GM13977 (cell line): Measurements from ENCODE around the gene DOK7.

Experiments
- DNase-seq: peaks from one replicate; pipeline ENCODE4 v3.0.0; 2012; ENCODE audit warnings: low spot score
- in situ Hi-C: fragments of 300-500 bp; cut with MboI; formaldehyde crosslinking; loops from one replicate; pipeline ENCODE4 v1.12.0; 2022; ENCODE audit warnings: low sequenced_read_pairs, low pct_unique_long_range_greater_than_20kb, mixed read lengths, inconsistent platforms; ENCODE audit not compliant: unreplicated experiment
- TF ChIP-seq, protein P1 (sequence below): IDR thresholded peaks from 2 replicates; pipeline ENCODE4 v1.5.1; 2012; ENCODE audit warnings: mild to moderate bottlenecking, control low read depth; ENCODE audit not compliant: insufficient read depth; ENCODE audit errors: extremely low read depth, missing control alignments

The DOK7 gene

DNA sequence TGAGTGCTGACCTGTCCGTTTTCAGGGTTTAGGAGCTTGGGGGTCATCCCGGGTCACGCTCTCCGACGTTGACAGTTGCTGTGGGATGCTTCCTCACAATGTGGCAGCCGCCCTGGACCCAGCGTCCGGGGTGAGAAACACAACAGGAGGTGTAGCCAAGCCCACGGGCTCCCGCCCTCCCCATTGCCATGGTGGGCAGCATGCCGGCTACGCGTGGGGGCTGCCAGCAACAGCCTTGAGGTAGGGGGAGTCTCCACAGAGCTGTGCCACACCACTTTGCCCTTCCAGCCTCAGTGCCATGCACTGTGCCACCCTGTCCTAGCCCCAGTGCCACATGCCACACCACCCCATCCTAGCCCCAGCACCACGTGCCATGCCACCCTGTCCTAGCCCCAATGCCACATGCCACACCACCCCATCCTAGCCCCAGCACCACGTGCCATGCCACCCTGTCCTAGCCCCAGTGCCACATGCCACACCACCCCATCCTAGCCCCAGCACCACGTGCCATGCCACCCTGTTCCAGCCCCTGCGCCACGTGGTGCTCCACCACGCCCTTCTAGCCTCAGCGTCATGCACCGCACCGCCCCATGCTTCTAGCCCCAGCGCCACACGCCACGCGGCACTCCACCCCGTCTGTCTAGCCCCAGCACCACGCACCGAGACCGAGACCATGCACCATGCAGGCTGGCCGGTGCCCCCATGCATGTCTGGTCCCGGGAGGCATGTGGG lies 29.8 kb upstream of the DOK7 start:
- TF ChIP-seq, protein P1, sequence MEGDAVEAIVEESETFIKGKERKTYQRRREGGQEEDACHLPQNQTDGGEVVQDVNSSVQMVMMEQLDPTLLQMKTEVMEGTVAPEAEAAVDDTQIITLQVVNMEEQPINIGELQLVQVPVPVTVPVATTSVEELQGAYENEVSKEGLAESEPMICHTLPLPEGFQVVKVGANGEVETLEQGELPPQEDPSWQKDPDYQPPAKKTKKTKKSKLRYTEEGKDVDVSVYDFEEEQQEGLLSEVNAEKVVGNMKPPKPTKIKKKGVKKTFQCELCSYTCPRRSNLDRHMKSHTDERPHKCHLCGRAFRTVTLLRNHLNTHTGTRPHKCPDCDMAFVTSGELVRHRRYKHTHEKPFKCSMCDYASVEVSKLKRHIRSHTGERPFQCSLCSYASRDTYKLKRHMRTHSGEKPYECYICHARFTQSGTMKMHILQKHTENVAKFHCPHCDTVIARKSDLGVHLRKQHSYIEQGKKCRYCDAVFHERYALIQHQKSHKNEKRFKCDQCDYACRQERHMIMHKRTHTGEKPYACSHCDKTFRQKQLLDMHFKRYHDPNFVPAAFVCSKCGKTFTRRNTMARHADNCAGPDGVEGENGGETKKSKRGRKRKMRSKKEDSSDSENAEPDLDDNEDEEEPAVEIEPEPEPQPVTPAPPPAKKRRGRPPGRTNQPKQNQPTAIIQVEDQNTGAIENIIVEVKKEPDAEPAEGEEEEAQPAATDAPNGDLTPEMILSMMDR, result no peak
- no peak for DNase-seq
- in situ Hi-C loops, result no loop called here

DNA sequence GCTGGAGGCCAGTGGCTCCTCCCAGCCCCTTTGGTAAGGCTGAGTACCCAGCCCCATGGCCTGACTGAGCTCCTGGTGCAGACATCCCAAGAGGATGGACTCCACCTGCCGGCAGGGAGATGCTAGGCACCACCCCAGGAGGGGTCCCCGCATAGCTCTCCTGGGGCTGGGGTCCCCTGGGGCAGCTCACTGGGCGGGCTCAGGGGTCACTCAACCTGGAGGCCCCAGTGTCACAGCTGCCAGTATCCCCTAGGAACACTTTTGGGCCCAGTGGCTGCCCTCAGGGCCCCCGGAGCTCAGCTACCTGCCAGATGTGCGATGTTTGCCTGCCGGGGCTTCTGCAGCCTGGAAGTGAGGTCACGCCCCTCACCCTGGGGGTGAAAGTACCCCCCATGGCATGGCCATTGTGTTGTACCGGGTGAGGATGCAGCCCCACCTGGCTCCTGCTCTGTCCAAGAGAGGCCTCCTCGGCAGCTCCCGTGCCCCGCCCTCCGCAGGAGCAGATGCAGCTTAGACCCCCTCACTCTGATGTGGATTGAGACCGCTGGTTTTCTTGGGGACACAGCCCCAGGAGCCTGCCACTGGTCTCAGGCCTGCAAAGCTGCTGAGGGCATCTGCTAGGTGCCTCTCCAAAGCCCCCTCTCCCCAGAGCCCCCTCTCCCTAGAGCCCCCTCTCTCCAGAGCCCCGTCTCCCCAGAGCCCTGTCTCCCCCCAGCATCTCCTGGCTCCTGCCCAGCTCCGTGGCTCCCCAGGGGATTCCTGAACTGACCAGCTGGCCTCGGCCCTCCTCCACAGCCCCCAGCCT lies 28.0 kb upstream of the DOK7 start:
- TF ChIP-seq, protein P1, result peak; percentile 24
- in situ Hi-C loops, result no loop called here
- DNase-seq, result no peak

- in situ Hi-C loops, result no loop called here
- TF ChIP-seq, protein P1, result no peak
- DNase-seq, result no peak
Measured at GRCh38 chr4:3435686-3435956, 27.5 kb upstream of the DOK7 start.

DNA sequence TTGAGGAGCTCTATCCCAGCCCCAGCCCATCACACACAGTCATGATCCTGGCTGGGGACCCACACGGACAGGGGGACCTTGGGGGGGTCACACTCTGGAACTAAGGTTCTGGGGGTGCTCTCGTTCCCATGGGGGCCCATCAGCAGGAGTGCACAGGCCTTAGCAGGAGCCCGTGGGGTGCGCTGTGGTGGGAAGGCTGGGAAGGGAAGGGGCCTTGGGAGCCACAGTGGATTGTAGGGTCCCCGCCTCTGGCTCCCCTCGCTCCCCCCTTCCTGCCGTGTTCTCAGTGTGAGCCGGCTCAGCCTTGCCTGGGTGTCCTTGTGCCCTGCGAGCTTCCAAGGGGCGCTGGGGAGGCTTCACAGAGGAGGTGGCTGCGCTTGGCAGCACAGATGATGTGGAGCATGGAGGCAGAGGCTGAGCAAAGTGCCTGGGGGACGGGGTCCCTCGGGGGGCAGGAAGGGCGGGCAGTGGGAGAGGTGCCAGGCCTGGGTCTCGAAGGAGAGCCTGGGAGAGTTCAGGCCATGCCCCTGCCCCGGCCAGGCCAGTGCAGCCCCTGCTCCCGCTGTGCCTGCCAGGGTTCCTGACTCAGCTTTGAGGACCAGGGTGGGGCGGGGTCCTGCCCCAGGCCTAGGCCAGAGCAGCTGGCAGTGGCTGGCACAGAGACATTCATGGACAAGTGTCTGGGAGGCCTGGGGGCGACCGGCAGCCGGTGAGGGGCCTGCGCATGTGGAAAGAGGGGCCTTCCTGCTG lies 26.9 kb upstream of the DOK7 start:
- TF ChIP-seq, protein P1, result no peak
- no peak for DNase-seq
- in situ Hi-C loops, result no loop called here

DNA sequence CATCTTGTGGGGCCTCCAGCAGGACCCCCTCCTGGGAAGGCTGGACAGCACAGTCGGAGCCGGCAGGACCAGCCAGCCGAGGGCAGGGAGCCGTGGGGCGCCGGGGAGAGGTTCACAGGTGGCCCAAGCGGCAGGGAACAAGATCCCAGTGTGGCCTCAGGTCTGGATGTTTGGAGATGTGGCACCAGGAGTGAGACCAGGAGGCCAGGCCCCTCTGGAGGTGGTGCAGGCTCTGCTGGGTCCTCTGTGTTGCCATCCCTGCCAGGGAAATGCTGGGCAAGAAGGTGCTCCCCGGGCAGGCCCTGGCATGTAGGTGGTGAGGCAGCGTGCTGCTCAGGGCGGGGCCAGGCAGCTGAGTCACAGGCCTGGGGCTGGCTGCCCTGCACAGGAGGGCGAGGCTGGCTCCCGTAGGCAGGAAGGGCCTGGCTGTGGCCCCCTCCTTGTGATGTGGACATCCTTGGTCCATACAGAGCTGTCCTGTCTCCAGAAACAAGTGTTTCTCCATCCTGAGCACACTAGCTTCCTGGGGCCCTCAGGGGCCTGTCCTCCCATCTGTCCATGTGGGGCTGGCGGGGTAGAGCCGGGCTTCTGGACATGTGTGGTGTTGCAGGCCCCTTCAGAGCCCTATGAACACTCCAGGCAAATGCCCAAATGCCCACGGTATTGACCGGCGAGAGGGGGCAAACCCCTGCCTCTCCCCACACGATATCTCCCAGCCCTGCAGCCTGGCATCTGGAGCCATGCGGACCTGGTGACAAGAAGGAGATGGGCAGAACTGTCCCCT lies 26.1 kb upstream of the DOK7 start:
- TF ChIP-seq, protein P1, result no peak
- no peak for DNase-seq
- in situ Hi-C loops, result no loop called here

- in situ Hi-C loops, result no loop called here
- TF ChIP-seq, protein P1, result no peak
- DNase-seq, result no peak
Measured at GRCh38 chr4:3437582-3437936, 25.5 kb upstream of the DOK7 start.
